GM12878 (cell line): Measurements from ENCODE around the gene NUTM2F.

Experiments
- CBFB ChIP-seq: IDR thresholded peaks from 2 replicates; pipeline ENCODE4 v1.6.1; 2016; ENCODE audit warnings: antibody characterized with exemption, low read depth
- EZH2 ChIP-seq: IDR thresholded peaks from 2 replicates; pipeline ENCODE4 v1.6.1; 2012; ENCODE audit warnings: low read depth, mild to moderate bottlenecking, control low read depth, inconsistent platforms, low read length, borderline replicate concordance; ENCODE audit not compliant: control insufficient read depth
- MTA3 ChIP-seq: IDR thresholded peaks from 2 replicates; pipeline ENCODE4 v1.6.1; 2012; ENCODE audit warnings: low read length, inconsistent platforms, borderline replicate concordance
- MYC ChIP-seq: IDR thresholded peaks from 2 replicates; pipeline ENCODE4 v1.6.1; 2011; ENCODE audit warnings: mild to moderate bottlenecking, low read length, moderate library complexity, inconsistent platforms; ENCODE audit not compliant: insufficient read depth, insufficient replicate concordance, insufficient read length, severe bottlenecking
- POLR2A ChIP-seq: IDR thresholded peaks from 2 replicates; pipeline ENCODE4 v1.6.1; 2011; ENCODE audit warnings: low read depth, mild to moderate bottlenecking, low read length
- POLR2AphosphoS5 ChIP-seq: IDR thresholded peaks from 2 replicates; pipeline ENCODE4 v1.6.1; 2011; ENCODE audit warnings: mild to moderate bottlenecking, low read length, inconsistent platforms
- RCOR1 ChIP-seq: conservative IDR thresholded peaks from 2 replicates; pipeline ENCODE4 v1.6.1; 2012; ENCODE audit warnings: low read depth, low read length, improper control_type of control experiment
- TF ChIP-seq, protein P1 (sequence below): fragments of 450-650 bp; IDR thresholded peaks from 2 replicates; pipeline ENCODE4 v1.6.1; 2018; ENCODE audit warnings: borderline replicate concordance, mild to moderate bottlenecking; ENCODE audit not compliant: partially characterized antibody
- TF ChIP-seq, protein P2 (sequence below), 3 experiments: IDR thresholded peaks in 2 of 3; conservative IDR thresholded peaks in 1 of 3; 2 replicates each; pipeline ENCODE4 v1.5.1; 2011; ENCODE audit warnings: low read depth in 3 of 3, low read length in 3 of 3, mild to moderate bottlenecking in 3 of 3, control low read depth in 2 of 3, moderate library complexity in 2 of 3, inconsistent platforms in 1 of 3, mixed read lengths in 1 of 3; ENCODE audit not compliant: control insufficient read depth in 2 of 3, insufficient read depth in 1 of 3; ENCODE audit errors: extremely low read depth in 1 of 3
- TF ChIP-seq, protein P3 (sequence below): IDR thresholded peaks from 2 replicates; pipeline ENCODE4 v1.6.1; 2011; ENCODE audit warnings: borderline replicate concordance, low read depth, mild to moderate bottlenecking, moderate library complexity, low read length; ENCODE audit not compliant: insufficient read depth, poor library complexity, severe bottlenecking
- TF ChIP-seq, protein P4 (sequence below): IDR thresholded peaks from 2 replicates; pipeline ENCODE4 v1.6.1; 2012; ENCODE audit warnings: mild to moderate bottlenecking, low read depth, low read length
- TF ChIP-seq, protein P5 (sequence below): fragments of 450-650 bp; formaldehyde crosslinking; IDR thresholded peaks from 2 replicates; pipeline ENCODE4 v1.4.0; 2022; ENCODE audit warnings: mild to moderate bottlenecking, moderate library complexity

DNA sequence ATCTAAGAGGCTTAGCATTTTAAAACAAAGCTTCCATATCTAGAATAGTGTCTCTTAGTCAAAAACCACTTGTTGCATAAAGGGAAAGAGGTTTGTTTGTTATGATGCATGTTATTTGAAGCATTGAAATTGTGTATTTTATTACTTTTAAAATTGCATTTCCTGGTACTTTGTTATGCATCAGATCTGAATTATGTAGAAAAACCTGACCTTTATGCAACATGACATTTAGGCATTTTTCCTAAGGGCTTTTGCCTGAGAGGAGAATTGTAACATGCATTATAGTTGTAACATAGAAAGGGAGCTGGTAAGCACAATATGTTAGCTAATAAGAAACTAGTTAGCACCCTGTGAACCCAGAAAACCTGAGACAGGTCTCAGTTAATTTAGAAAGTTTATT, 47.3 kb downstream of the NUTM2F start:
- TF ChIP-seq CBFB (no peak), POLR2AphosphoS5 (no peak), EZH2 (no peak), MTA3 (no peak), MYC (no peak), RCOR1 (no peak), POLR2A (no peak)
- TF ChIP-seq, protein P1, sequence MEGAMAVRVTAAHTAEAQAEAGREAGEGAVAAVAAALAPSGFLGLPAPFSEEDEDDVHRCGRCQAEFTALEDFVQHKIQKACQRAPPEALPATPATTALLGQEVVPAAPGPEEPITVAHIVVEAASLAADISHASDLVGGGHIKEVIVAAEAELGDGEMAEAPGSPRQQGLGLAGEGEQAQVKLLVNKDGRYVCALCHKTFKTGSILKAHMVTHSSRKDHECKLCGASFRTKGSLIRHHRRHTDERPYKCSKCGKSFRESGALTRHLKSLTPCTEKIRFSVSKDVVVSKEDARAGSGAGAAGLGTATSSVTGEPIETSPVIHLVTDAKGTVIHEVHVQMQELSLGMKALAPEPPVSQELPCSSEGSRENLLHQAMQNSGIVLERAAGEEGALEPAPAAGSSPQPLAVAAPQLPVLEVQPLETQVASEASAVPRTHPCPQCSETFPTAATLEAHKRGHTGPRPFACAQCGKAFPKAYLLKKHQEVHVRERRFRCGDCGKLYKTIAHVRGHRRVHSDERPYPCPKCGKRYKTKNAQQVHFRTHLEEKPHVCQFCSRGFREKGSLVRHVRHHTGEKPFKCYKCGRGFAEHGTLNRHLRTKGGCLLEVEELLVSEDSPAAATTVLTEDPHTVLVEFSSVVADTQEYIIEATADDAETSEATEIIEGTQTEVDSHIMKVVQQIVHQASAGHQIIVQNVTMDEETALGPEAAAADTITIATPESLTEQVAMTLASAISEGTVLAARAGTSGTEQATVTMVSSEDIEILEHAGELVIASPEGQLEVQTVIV = no peak
- TF ChIP-seq, protein P2, sequence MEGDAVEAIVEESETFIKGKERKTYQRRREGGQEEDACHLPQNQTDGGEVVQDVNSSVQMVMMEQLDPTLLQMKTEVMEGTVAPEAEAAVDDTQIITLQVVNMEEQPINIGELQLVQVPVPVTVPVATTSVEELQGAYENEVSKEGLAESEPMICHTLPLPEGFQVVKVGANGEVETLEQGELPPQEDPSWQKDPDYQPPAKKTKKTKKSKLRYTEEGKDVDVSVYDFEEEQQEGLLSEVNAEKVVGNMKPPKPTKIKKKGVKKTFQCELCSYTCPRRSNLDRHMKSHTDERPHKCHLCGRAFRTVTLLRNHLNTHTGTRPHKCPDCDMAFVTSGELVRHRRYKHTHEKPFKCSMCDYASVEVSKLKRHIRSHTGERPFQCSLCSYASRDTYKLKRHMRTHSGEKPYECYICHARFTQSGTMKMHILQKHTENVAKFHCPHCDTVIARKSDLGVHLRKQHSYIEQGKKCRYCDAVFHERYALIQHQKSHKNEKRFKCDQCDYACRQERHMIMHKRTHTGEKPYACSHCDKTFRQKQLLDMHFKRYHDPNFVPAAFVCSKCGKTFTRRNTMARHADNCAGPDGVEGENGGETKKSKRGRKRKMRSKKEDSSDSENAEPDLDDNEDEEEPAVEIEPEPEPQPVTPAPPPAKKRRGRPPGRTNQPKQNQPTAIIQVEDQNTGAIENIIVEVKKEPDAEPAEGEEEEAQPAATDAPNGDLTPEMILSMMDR (IDR thresholded peaks at IDR 0.05 in 2 of 3, conservative IDR thresholded peaks at IDR 0.05 in 1 of 3; ENCODE audit: control insufficient read depth in 2 of 3, extremely low read depth in 1 of 3, insufficient read depth in 1 of 3, low read depth in 3 of 3, low read length in 3 of 3) = no peak
- TF ChIP-seq, protein P3, sequence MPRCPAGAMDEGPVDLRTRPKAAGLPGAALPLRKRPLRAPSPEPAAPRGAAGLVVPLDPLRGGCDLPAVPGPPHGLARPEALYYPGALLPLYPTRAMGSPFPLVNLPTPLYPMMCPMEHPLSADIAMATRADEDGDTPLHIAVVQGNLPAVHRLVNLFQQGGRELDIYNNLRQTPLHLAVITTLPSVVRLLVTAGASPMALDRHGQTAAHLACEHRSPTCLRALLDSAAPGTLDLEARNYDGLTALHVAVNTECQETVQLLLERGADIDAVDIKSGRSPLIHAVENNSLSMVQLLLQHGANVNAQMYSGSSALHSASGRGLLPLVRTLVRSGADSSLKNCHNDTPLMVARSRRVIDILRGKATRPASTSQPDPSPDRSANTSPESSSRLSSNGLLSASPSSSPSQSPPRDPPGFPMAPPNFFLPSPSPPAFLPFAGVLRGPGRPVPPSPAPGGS = no peak
- TF ChIP-seq, protein P4, sequence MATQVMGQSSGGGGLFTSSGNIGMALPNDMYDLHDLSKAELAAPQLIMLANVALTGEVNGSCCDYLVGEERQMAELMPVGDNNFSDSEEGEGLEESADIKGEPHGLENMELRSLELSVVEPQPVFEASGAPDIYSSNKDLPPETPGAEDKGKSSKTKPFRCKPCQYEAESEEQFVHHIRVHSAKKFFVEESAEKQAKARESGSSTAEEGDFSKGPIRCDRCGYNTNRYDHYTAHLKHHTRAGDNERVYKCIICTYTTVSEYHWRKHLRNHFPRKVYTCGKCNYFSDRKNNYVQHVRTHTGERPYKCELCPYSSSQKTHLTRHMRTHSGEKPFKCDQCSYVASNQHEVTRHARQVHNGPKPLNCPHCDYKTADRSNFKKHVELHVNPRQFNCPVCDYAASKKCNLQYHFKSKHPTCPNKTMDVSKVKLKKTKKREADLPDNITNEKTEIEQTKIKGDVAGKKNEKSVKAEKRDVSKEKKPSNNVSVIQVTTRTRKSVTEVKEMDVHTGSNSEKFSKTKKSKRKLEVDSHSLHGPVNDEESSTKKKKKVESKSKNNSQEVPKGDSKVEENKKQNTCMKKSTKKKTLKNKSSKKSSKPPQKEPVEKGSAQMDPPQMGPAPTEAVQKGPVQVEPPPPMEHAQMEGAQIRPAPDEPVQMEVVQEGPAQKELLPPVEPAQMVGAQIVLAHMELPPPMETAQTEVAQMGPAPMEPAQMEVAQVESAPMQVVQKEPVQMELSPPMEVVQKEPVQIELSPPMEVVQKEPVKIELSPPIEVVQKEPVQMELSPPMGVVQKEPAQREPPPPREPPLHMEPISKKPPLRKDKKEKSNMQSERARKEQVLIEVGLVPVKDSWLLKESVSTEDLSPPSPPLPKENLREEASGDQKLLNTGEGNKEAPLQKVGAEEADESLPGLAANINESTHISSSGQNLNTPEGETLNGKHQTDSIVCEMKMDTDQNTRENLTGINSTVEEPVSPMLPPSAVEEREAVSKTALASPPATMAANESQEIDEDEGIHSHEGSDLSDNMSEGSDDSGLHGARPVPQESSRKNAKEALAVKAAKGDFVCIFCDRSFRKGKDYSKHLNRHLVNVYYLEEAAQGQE = no peak
- TF ChIP-seq, protein P5, sequence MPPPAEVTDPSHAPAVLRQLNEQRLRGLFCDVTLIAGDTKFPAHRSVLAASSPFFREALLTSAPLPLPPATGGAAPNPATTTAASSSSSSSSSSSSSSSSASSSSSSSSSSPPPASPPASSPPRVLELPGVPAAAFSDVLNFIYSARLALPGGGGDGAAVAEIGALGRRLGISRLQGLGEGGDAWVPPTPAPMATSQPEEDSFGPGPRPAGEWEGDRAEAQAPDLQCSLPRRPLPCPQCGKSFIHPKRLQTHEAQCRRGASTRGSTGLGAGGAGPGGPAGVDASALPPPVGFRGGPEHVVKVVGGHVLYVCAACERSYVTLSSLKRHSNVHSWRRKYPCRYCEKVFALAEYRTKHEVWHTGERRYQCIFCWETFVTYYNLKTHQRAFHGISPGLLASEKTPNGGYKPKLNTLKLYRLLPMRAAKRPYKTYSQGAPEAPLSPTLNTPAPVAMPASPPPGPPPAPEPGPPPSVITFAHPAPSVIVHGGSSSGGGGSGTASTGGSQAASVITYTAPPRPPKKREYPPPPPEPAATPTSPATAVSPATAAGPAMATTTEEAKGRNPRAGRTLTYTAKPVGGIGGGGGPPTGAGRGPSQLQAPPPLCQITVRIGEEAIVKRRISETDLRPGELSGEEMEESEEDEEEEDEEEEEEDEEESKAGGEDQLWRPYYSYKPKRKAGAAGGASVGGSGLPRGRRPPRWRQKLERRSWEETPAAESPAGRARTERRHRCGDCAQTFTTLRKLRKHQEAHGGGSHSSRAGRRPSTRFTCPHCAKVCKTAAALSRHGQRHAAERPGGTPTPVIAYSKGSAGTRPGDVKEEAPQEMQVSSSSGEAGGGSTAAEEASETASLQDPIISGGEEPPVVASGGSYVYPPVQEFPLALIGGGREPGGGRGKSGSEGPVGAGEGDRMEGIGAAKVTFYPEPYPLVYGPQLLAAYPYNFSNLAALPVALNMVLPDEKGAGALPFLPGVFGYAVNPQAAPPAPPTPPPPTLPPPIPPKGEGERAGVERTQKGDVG (CRISPR knock-in tag) = no peak
